ENCODE results near the gene RWDD4.
A peak's percentile ranks its signal among the peaks of the same experiment; 100 is the strongest.

RWDD4 gene

GRCh38 chr4:183670251-183670650, 11.3 kb upstream of the RWDD4 start:
- Histone ChIP-seq H3K9me3 (ENCODE audit: control insufficient read depth, insufficient read depth, low read length) (no peaks in the 10 kb centered on the region), H3K27me3 (ENCODE audit: control insufficient read depth, insufficient read depth, low read length) (no peaks in the 10 kb centered on the region), H3K4me3 (ENCODE audit: low read depth, low read length) (no peak overlapping the region), H3K36me3 (ENCODE audit: control insufficient read depth, insufficient read depth, low read length) (peaks cover 9% of the 10 kb centered on the region), H3K4me1 (ENCODE audit: control insufficient read depth, insufficient read depth, low read length) (no peaks in the 10 kb centered on the region), H3K9ac (ENCODE audit: low read depth, low read length) (no peak overlapping the region)

DNA sequence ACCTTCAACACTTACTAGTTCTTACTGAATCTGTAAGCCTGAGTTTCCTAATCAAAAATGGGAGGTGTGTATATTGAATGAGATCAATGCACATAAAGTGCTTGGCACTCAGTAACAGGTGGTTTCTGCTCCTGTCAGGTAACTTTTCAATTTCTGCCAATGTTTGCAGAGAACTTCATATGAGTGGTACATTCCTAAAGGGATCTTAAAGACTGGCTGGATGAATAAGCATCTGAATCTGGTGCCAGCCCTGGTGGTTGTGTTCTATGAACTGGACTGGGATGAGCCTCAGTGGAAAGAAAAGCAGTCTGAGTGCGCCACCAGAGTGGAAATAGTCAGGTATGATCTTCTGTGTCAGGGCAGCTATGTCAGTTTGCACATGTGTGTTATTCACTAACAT, 7.1 kb upstream of the RWDD4 start:
- H3K36me3 ChIP-seq (ENCODE audit: control insufficient read depth, insufficient read depth, low read length) = peaks cover 6% of the 10 kb centered on the region
- H3K9ac ChIP-seq (ENCODE audit: low read depth, low read length) = no peak overlapping the region
- H3K27me3 ChIP-seq (ENCODE audit: control insufficient read depth, insufficient read depth, low read length) = no peaks in the 10 kb centered on the region

DNA sequence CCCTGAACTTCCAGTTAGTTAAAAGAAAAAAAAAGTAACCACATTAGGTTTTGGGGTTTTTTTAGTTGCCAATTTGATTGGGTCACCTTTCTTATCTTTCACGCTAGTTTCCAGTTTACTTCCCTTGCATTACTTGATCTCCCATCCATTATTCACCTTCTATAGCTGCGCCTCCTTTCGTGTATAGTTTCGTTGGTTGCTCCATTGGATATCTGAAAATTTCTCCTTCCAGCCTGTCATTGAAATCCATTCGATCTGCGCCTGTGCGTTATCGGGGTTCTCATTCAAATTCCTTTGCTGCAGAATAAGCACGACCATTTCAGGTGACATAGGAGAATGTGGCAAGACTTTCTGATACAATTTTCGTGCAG, 872 bp upstream of the RWDD4 start:
- peaks cover 8% of the 10 kb centered on the region for H3K4me1 ChIP-seq (ENCODE audit: control insufficient read depth, insufficient read depth, low read length)
- peak overlapping the region; percentile 83 for H3K9ac ChIP-seq (ENCODE audit: low read depth, low read length)

More for the DNA sequence above, 7.1 kb upstream of the RWDD4 start:
- Histone ChIP-seq H3K9me3 (ENCODE audit: control insufficient read depth, insufficient read depth, low read length) (no peaks in the 10 kb centered on the region), H3K4me3 (ENCODE audit: low read depth, low read length) (no peak overlapping the region), H3K4me1 (ENCODE audit: control insufficient read depth, insufficient read depth, low read length) (no peaks in the 10 kb centered on the region)

GRCh38 chr4:183658362-183659028, 490 bp downstream of the RWDD4 start:
- Histone ChIP-seq H3K4me1 (ENCODE audit: control insufficient read depth, insufficient read depth, low read length) (peaks cover 8% of the 10 kb centered on the region), H3K36me3 (ENCODE audit: control insufficient read depth, insufficient read depth, low read length) (peaks cover 2% of the 10 kb centered on the region), H3K9ac (ENCODE audit: low read depth, low read length) (peak overlapping the region; percentile 70), H3K4me3 (ENCODE audit: low read depth, low read length) (peak overlapping the region; percentile 80), H3K27me3 (ENCODE audit: control insufficient read depth, insufficient read depth, low read length) (no peaks in the 10 kb centered on the region), H3K9me3 (ENCODE audit: control insufficient read depth, insufficient read depth, low read length) (no peaks in the 10 kb centered on the region)

More for the DNA sequence above, 872 bp upstream of the RWDD4 start:
- Histone ChIP-seq H3K36me3 (ENCODE audit: control insufficient read depth, insufficient read depth, low read length) (peaks cover 2% of the 10 kb centered on the region), H3K4me3 (ENCODE audit: low read depth, low read length) (peak overlapping the region; percentile 80), H3K9me3 (ENCODE audit: control insufficient read depth, insufficient read depth, low read length) (no peaks in the 10 kb centered on the region), H3K27me3 (ENCODE audit: control insufficient read depth, insufficient read depth, low read length) (no peaks in the 10 kb centered on the region)

GRCh38 chr4:183657564-183657963, 1.4 kb downstream of the RWDD4 start:
- Histone ChIP-seq H3K27me3 (ENCODE audit: control insufficient read depth, insufficient read depth, low read length) (no peaks in the 10 kb centered on the region), H3K4me3 (ENCODE audit: low read depth, low read length) (no peak overlapping the region), H3K36me3 (ENCODE audit: control insufficient read depth, insufficient read depth, low read length) (peaks cover 2% of the 10 kb centered on the region), H3K4me1 (ENCODE audit: control insufficient read depth, insufficient read depth, low read length) (peaks cover 8% of the 10 kb centered on the region), H3K9me3 (ENCODE audit: control insufficient read depth, insufficient read depth, low read length) (no peaks in the 10 kb centered on the region), H3K9ac (ENCODE audit: low read depth, low read length) (no peak overlapping the region)

DNA sequence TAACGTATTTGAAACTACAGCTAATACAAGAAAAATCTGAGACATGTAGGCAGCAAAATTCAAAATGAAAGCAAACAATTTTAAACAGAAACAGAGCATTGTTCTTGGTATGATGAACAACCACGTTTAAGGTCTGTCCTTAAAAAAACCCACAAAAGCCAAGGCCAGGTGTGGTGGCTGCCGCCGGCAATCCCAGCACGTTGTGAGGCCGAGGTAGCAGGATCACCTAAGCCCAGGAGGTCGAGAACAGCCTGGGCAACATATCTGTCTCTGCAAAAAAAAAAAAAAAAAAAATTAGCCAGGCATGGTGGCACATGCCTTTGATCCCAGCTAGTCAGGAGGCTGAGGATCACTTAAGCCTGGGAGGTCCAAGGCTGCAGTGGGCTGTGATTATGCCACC, 13.7 kb downstream of the RWDD4 start:
- H3K36me3 ChIP-seq (ENCODE audit: control insufficient read depth, insufficient read depth, low read length) = peaks cover 12% of the 10 kb centered on the region
- no peaks in the 10 kb centered on the region for H3K27me3 ChIP-seq (ENCODE audit: control insufficient read depth, insufficient read depth, low read length)
- no peak overlapping the region for H3K9ac ChIP-seq (ENCODE audit: low read depth, low read length)
- no peak overlapping the region for H3K4me3 ChIP-seq (ENCODE audit: low read depth, low read length)
- no peaks in the 10 kb centered on the region for H3K9me3 ChIP-seq (ENCODE audit: control insufficient read depth, insufficient read depth, low read length)
- no peaks in the 10 kb centered on the region for H3K4me1 ChIP-seq (ENCODE audit: control insufficient read depth, insufficient read depth, low read length)

DNA sequence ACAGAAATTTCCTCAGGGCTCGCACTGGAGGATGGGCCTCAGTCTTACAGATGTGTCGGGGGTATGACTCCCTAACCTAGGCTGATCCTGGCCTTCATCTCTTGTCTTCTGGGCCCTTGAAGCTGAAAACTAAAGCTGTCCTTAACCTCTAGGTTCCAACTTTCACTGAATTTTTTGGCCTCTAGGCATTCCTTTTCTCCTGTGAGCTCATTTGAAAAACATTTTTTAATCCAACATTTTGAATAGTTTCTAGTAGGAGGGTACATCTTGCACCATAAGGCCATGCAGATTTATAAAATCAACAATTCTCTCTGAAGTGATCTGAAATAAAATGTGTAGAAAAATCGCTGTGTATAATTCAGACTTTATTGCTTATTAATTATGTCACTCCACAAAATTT, 19.7 kb downstream of the RWDD4 start:
- H3K27me3 ChIP-seq (ENCODE audit: control insufficient read depth, insufficient read depth, low read length) = no peaks in the 10 kb centered on the region
- H3K9ac ChIP-seq (ENCODE audit: low read depth, low read length) = no peak overlapping the region
- H3K9me3 ChIP-seq (ENCODE audit: control insufficient read depth, insufficient read depth, low read length) = no peaks in the 10 kb centered on the region
- peaks cover 4% of the 10 kb centered on the region for H3K36me3 ChIP-seq (ENCODE audit: control insufficient read depth, insufficient read depth, low read length)
- peaks cover 12% of the 10 kb centered on the region for H3K4me1 ChIP-seq (ENCODE audit: control insufficient read depth, insufficient read depth, low read length)
- H3K4me3 ChIP-seq (ENCODE audit: low read depth, low read length) = no peak overlapping the region

- H3K36me3 ChIP-seq (ENCODE audit: control insufficient read depth, insufficient read depth, low read length) = peaks cover 2% of the 10 kb centered on the region
- no peak overlapping the region for H3K4me3 ChIP-seq (ENCODE audit: low read depth, low read length)
- no peaks in the 10 kb centered on the region for H3K27me3 ChIP-seq (ENCODE audit: control insufficient read depth, insufficient read depth, low read length)
- no peak overlapping the region for H3K9ac ChIP-seq (ENCODE audit: low read depth, low read length)
- H3K9me3 ChIP-seq (ENCODE audit: control insufficient read depth, insufficient read depth, low read length) = no peaks in the 10 kb centered on the region
- H3K4me1 ChIP-seq (ENCODE audit: control insufficient read depth, insufficient read depth, low read length) = peaks cover 14% of the 10 kb centered on the region
Observed at GRCh38 chr4:183638436-183638835, 20.5 kb downstream of the RWDD4 start.

DNA sequence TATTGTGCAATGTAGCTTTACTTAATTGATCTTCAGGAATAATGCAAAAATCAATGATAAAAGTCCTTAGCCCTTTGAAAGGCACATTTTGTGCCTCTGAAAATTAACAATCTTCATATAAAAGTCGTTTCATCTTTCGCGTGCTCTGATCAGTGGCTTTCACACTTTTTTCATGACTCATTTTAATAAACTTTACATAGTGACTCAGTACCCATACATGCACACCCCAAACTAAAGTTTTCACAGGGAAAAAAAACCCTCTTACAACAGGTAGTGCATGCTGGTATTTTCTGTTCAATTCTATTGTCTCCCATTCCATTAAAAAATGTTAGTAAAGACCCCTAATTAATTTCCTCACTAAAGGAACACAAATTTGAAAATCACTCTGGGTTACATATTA, 21.5 kb downstream of the RWDD4 start:
- Histone ChIP-seq H3K36me3 (ENCODE audit: control insufficient read depth, insufficient read depth, low read length) (peaks cover under 1% of the 10 kb centered on the region), H3K4me1 (ENCODE audit: control insufficient read depth, insufficient read depth, low read length) (peaks cover 15% of the 10 kb centered on the region), H3K9ac (ENCODE audit: low read depth, low read length) (no peak overlapping the region), H3K27me3 (ENCODE audit: control insufficient read depth, insufficient read depth, low read length) (no peaks in the 10 kb centered on the region), H3K4me3 (ENCODE audit: low read depth, low read length) (no peak overlapping the region), H3K9me3 (ENCODE audit: control insufficient read depth, insufficient read depth, low read length) (no peaks in the 10 kb centered on the region)

DNA sequence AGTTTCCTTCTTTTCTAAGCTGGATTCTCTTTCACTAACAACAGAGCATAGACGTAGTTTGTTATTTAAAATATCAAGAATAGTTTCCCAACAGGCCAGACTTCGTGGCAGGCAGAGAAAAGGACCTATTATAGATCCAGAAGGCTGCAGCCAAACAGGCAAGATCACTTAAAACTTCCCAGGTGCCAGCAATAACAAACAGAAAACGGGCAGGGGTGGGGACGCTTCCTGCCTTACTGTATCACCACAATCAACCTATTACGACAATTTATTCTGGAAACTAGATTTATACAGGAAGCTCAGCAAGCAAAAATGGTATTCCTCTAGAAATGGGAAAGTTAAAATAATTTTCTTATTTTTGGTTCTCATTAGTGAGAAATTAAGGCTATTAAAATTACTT, 22.1 kb downstream of the RWDD4 start:
- H3K4me1 ChIP-seq (ENCODE audit: control insufficient read depth, insufficient read depth, low read length) = peaks cover 15% of the 10 kb centered on the region
- no peaks in the 10 kb centered on the region for H3K9me3 ChIP-seq (ENCODE audit: control insufficient read depth, insufficient read depth, low read length)
- no peak overlapping the region for H3K4me3 ChIP-seq (ENCODE audit: low read depth, low read length)
- H3K27me3 ChIP-seq (ENCODE audit: control insufficient read depth, insufficient read depth, low read length) = no peaks in the 10 kb centered on the region
- no peaks in the 10 kb centered on the region for H3K36me3 ChIP-seq (ENCODE audit: control insufficient read depth, insufficient read depth, low read length)
- H3K9ac ChIP-seq (ENCODE audit: low read depth, low read length) = no peak overlapping the region

DNA sequence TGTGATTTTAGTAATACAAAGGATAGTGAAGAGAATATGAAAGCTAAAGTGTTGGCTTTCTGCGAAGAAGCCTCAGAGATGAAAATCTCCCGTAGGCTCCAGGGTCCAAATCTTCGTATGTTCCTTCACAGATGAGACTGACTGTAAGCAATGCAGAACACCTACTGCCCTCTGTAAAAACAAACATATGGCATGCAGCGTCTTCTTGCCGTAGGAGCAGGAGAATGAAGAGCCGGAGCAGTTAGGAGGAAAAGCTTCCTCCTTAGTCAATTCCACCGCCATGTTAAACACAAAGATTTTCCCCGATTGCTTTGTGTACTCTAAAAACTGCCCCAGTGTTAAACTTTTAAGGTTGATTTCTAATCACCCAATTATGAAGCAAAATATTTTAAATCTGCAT, 22.5 kb downstream of the RWDD4 start:
- H3K27me3 ChIP-seq (ENCODE audit: control insufficient read depth, insufficient read depth, low read length) = no peaks in the 10 kb centered on the region
- no peaks in the 10 kb centered on the region for H3K36me3 ChIP-seq (ENCODE audit: control insufficient read depth, insufficient read depth, low read length)
- no peaks in the 10 kb centered on the region for H3K9me3 ChIP-seq (ENCODE audit: control insufficient read depth, insufficient read depth, low read length)
- H3K4me3 ChIP-seq (ENCODE audit: low read depth, low read length) = no peak overlapping the region
- no peak overlapping the region for H3K9ac ChIP-seq (ENCODE audit: low read depth, low read length)
- peaks cover 15% of the 10 kb centered on the region for H3K4me1 ChIP-seq (ENCODE audit: control insufficient read depth, insufficient read depth, low read length)

DNA sequence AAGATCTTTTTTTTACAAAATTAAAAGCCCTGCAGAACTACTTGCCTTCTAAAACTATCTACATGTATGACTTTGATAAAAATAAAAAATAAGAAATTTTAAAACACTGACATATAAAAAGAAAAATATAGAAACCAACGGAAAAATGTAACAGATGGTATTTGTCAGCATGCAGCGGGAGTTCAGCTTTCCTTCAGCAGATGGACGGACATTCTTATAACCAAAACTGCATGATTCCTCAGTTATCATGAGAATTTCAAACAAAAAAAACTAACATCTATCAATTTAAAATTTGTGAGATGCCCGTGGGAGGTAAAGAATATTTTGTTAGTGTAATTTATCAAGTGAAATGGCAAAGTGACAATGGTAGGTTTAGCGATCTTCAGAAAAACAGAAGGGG, 23.2 kb downstream of the RWDD4 start:
- Histone ChIP-seq H3K9me3 (ENCODE audit: control insufficient read depth, insufficient read depth, low read length) (no peaks in the 10 kb centered on the region), H3K27me3 (ENCODE audit: control insufficient read depth, insufficient read depth, low read length) (no peaks in the 10 kb centered on the region), H3K36me3 (ENCODE audit: control insufficient read depth, insufficient read depth, low read length) (no peaks in the 10 kb centered on the region), H3K4me1 (ENCODE audit: control insufficient read depth, insufficient read depth, low read length) (peaks cover 15% of the 10 kb centered on the region), H3K9ac (ENCODE audit: low read depth, low read length) (no peak overlapping the region), H3K4me3 (ENCODE audit: low read depth, low read length) (no peak overlapping the region)
